IMR-90 (cell line): ENCODE measurements around the gene FAM204A. TPM values are rescaled to one million over a fixed set of nuclear protein-coding genes. Genes with fewer than 3 reads are reported as not detected.

Experiments
- ATAC-seq: fragments of 200-7000 bp; cut with Tn5 transposase; 2 replicates; pipeline ENCODE4 v1.9.1; 2020; ENCODE audit warnings: low read depth, mild to moderate bottlenecking, moderate library complexity
- BruUV-seq: library from RNA; stranded (reverse); fragments of 400-500 nt; replicated peaks from 2 replicates; lab custom pipeline; 2021; lab: Mats Ljungman, UMichigan
- CTCF ChIA-PET: fragments of 300-600 bp; formaldehyde crosslinking; extraction: SDS; loops from one replicate; lab custom pipeline; 2021; ENCODE audit warnings: antibody characterized with exemption; lab: Yijun Ruan, JAX
- POLR2A ChIA-PET: fragments of 300-600 bp; sonication (Branson Sonifier 250); formaldehyde crosslinking; loops from one replicate; lab custom pipeline; 2022; ENCODE audit warnings: antibody characterized with exemption; ENCODE audit not compliant: unreplicated experiment; lab: Charles Lee
- DNase-seq: peaks from one replicate; pipeline ENCODE4 v3.0.0; 2013
- H2AFZ ChIP-seq: replicated peaks from 2 replicates; pipeline ENCODE3; 2013; ENCODE audit warnings: low read length, mild to moderate bottlenecking; ENCODE audit not compliant: poor library complexity
- H2AK5ac ChIP-seq: 2 replicates; pipeline ENCODE4 v1.6.1; 2013; ENCODE audit warnings: low read depth, low read length, inconsistent platforms
- H2AK9ac ChIP-seq: replicated peaks from 2 replicates; pipeline ENCODE3; 2013; ENCODE audit warnings: mild to moderate bottlenecking, low read depth, low read length, moderate library complexity; ENCODE audit not compliant: poor library complexity
- H2BK120ac ChIP-seq: 2 replicates; pipeline ENCODE4 v1.6.1; 2013; ENCODE audit warnings: low read depth, low read length, inconsistent platforms
- H2BK15ac ChIP-seq: 3 replicates; pipeline ENCODE4 v1.6.1; 2013; ENCODE audit warnings: low read depth, low read length, inconsistent platforms
- H2BK20ac ChIP-seq: 2 replicates; pipeline ENCODE4 v1.6.1; 2013; ENCODE audit warnings: low read depth, mild to moderate bottlenecking, inconsistent platforms, low read length, moderate library complexity
- H2BK5ac ChIP-seq: 2 replicates; pipeline ENCODE4 v1.6.1; 2013; ENCODE audit warnings: mild to moderate bottlenecking, low read depth, low read length, inconsistent platforms; ENCODE audit not compliant: poor library complexity, severe bottlenecking
- H3K14ac ChIP-seq: replicated peaks from 2 replicates; pipeline ENCODE4 v1.6.1; 2013; ENCODE audit warnings: low read depth, low read length, inconsistent platforms
- H3K18ac ChIP-seq: 2 replicates; pipeline ENCODE4 v1.6.1; 2013; ENCODE audit warnings: low read depth, low read length, control low read depth
- H3K23ac ChIP-seq: 2 replicates; pipeline ENCODE4 v1.6.1; 2013; ENCODE audit warnings: low read depth, low read length, inconsistent platforms
- H3K27ac ChIP-seq: 2 replicates; pipeline ENCODE4 v1.5.1; 2013; ENCODE audit warnings: mild to moderate bottlenecking, control low read depth, low read length; ENCODE audit not compliant: insufficient read depth
- H3K27me3 ChIP-seq: 2 replicates; pipeline ENCODE4 v1.6.1; 2013; ENCODE audit warnings: low read length; ENCODE audit not compliant: control insufficient read depth, insufficient read depth
- H3K36me3 ChIP-seq: 2 replicates; pipeline ENCODE4 v1.6.1; 2013; ENCODE audit warnings: low read length, mixed read lengths; ENCODE audit not compliant: control insufficient read depth, insufficient read depth
- H3K4ac ChIP-seq: 2 replicates; pipeline ENCODE4 v1.6.1; 2013; ENCODE audit warnings: low read depth, low read length, inconsistent platforms
- H3K4me1 ChIP-seq: 2 replicates; pipeline ENCODE4 v1.6.1; 2013; ENCODE audit warnings: low read length, mixed read lengths; ENCODE audit not compliant: control insufficient read depth, insufficient read depth
- H3K4me2 ChIP-seq: 2 replicates; pipeline ENCODE4 v1.6.1; 2013; ENCODE audit warnings: low read depth, mild to moderate bottlenecking, control low read depth, low read length, moderate library complexity
- H3K4me3 ChIP-seq: 2 replicates; pipeline ENCODE4 v1.5.1; 2013; ENCODE audit warnings: low read depth, mild to moderate bottlenecking, control low read depth, low read length, moderate library complexity; ENCODE audit not compliant: insufficient read depth
- H3K56ac ChIP-seq: 2 replicates; pipeline ENCODE4 v1.6.1; 2013; ENCODE audit warnings: low read length, inconsistent platforms; ENCODE audit not compliant: insufficient read depth; ENCODE audit errors: extremely low read depth
- H3K79me1 ChIP-seq, 2 experiments: 2 replicates each; pipeline ENCODE4 v1.6.1; 2013; ENCODE audit warnings: low read length in 2 of 2, inconsistent platforms in 1 of 2, low read depth in 1 of 2
- H3K9ac ChIP-seq: 2 replicates; pipeline ENCODE4 v1.6.1; 2013; ENCODE audit warnings: low read depth, low read length, control low read depth
- H3K9me1 ChIP-seq: 2 replicates; pipeline ENCODE4 v1.6.1; 2013; ENCODE audit warnings: low read length, inconsistent platforms; ENCODE audit not compliant: insufficient read depth
- H3K9me3 ChIP-seq: 2 replicates; pipeline ENCODE4 v1.6.1; 2013; ENCODE audit warnings: low read length; ENCODE audit not compliant: control insufficient read depth, insufficient read depth
- H4K20me1 ChIP-seq: 2 replicates; pipeline ENCODE4 v1.6.1; 2013; ENCODE audit warnings: low read length, inconsistent platforms; ENCODE audit not compliant: insufficient read depth
- H4K5ac ChIP-seq: 2 replicates; pipeline ENCODE4 v1.6.1; 2013; ENCODE audit warnings: mild to moderate bottlenecking, low read depth, low read length, control low read depth
- H4K8ac ChIP-seq, 2 experiments: 2 replicates each; pipeline ENCODE4 v1.6.1; 2013; ENCODE audit warnings: low read depth in 2 of 2, low read length in 2 of 2, control low read depth in 1 of 2, inconsistent platforms in 1 of 2
- H4K91ac ChIP-seq: 2 replicates; pipeline ENCODE4 v1.6.1; 2013; ENCODE audit warnings: low read depth, low read length, inconsistent platforms; ENCODE audit not compliant: insufficient read depth
- BHLHE40 ChIP-seq: fragments of 150-350 bp; IDR thresholded peaks from 2 replicates; pipeline ENCODE4 v1.6.1; 2016; ENCODE audit warnings: mild to moderate bottlenecking, low read depth, low read length
- CEBPB ChIP-seq: IDR thresholded peaks from 2 replicates; pipeline ENCODE4 v1.6.1; 2012; ENCODE audit warnings: low read depth, low read length, improper control_type of control experiment
- CHD1 ChIP-seq: IDR thresholded peaks from 2 replicates; pipeline ENCODE4 v1.6.1; 2012; ENCODE audit warnings: low read depth, low read length, improper control_type of control experiment
- MAFK ChIP-seq: IDR thresholded peaks from 2 replicates; pipeline ENCODE4 v1.6.1; 2012; ENCODE audit warnings: low read depth, low read length, improper control_type of control experiment
- RFX5 ChIP-seq: IDR thresholded peaks from 2 replicates; pipeline ENCODE4 v1.8.0; 2012; ENCODE audit warnings: low read depth, mild to moderate bottlenecking, low read length, moderate library complexity
- SMC3 ChIP-seq: fragments of 150-350 bp; IDR thresholded peaks from 2 replicates; pipeline ENCODE4 v1.6.1; 2016; ENCODE audit warnings: low read depth, mild to moderate bottlenecking, antibody characterized with exemption, low read length, moderate library complexity
- WGBS, 2 experiments: methylation state at CpG; one replicate each; pipeline versions ENCODE4 v1.1.5 to v1.1.7; 2013; ENCODE audit warnings: missing lambda C conversion rate in 2 of 2; ENCODE audit not compliant: insufficient read length in 1 of 2; ENCODE audit errors: extremely low coverage in 2 of 2; 5-methylcytosine and 5-hydroxymethylcytosine counted together
- dilution Hi-C: fragments of 300-500 bp; cut with HindIII; formaldehyde crosslinking; loops from one replicate; pipeline ENCODE4 v1.14.3; 2018; ENCODE audit warnings: low sequenced_read_pairs; ENCODE audit not compliant: unreplicated experiment
- in situ Hi-C: fragments of 300-500 bp; cut with MboI; formaldehyde crosslinking; loops from 3 replicates; pipeline ENCODE4 v1.14.3; 2019; ENCODE audit warnings: low sequenced_read_pairs, inconsistent platforms, mixed read lengths
- intact Hi-C: fragments of 100-400 bp; cut with micrococcal nuclease; formaldehyde crosslinking; loops from 2 replicates; pipeline ENCODE4 v1.10.0; 2022
- polyA plus RNA-seq, 3 experiments: library from polyadenylated mRNA; depleted of rRNA; stranded (reverse); fragments of >200 nt; gene quantifications; 2 replicates each; pipeline ENCODE4 v1.2.3, GENCODE V29; 2012; ENCODE audit warnings: low replicate concordance in 1 of 3
- total RNA-seq: library from RNA; depleted of rRNA; stranded (reverse); fragments of >200 nt; gene quantifications from 2 replicates; pipeline ENCODE4 v1.2.3, GENCODE V29; 2012
- TF ChIP-seq, protein P1 (sequence below): fragments of 150-350 bp; IDR thresholded peaks from 2 replicates; pipeline ENCODE4 v1.6.1; 2017; ENCODE audit warnings: mild to moderate bottlenecking, antibody characterized with exemption, low read length, low read depth
- TF ChIP-seq, protein P2 (sequence below): fragments of 150-350 bp; IDR thresholded peaks from 2 replicates; pipeline ENCODE4 v1.6.1; 2016; ENCODE audit warnings: low read depth, mild to moderate bottlenecking, low read length, moderate library complexity, borderline replicate concordance

FAM204A gene
- total and polyA plus RNA-seq, 2 of the 4 experiments (the other 2 are of a cell fraction) = 23.6 to 54.3 TPM

DNA sequence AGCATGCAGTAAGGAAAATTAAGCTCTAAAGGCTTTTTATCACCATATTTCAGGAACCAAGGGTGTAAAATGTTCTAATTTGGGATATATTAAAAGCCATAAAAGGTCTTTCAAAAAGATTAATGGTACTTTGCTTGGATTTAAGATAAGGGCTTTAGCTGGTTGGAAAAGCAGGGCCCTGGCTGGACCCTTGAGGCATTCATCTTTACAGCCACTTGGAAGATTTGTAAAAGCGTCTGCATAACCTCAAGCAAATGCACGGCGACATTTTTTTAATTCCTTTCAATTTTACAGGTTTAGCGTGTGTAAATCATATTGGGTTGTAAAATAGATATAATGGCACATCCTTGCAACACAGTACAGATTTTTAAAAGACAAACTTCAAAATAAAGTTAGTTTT lies 27.2 kb downstream of the FAM204A start:
- H2BK120ac ChIP-seq = no peak overlapping the region
- H3K9me1 ChIP-seq = no peaks in the 10 kb centered on the region
- no TSS peak for BruUV-seq
- H3K56ac ChIP-seq = no peak overlapping the region
- dilution Hi-C loops (no loop called here), intact Hi-C loops (loop anchor here (10.0 kb wide), 1 partner anchor 380 kb away; no protein-coding TSS in a partner anchor), in situ Hi-C loops (no loop called here)
- ATAC-seq = no peak
- H3K9me3 ChIP-seq = no peaks in the 10 kb centered on the region
- no peak overlapping the region for H3K9ac ChIP-seq
- H2BK20ac ChIP-seq = no peak overlapping the region
- ChIA-PET CTCF (interaction anchor here (0.6 kb wide), 1 partner anchor 799 kb away, joined by 3 read pairs; no protein-coding TSS in a partner anchor), POLR2A (no interaction called here)
- WGBS, 2 experiments = no CpG with 5 or more reads among the region's 4 CpGs
- peaks cover 0 to 3% of the 10 kb centered on the region in 2 experiments; a peak in 1 of 4 replicates for H3K79me1 ChIP-seq
- no peak overlapping the region for H3K23ac ChIP-seq
- no peak for TF ChIP-seq CHD1
- TF ChIP-seq RFX5 = no peak
- TF ChIP-seq, protein P1, sequence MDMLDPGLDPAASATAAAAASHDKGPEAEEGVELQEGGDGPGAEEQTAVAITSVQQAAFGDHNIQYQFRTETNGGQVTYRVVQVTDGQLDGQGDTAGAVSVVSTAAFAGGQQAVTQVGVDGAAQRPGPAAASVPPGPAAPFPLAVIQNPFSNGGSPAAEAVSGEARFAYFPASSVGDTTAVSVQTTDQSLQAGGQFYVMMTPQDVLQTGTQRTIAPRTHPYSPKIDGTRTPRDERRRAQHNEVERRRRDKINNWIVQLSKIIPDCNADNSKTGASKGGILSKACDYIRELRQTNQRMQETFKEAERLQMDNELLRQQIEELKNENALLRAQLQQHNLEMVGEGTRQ = no peak
- no peak for TF ChIP-seq CEBPB
- TF ChIP-seq MAFK = no peak
- TF ChIP-seq, protein P2, sequence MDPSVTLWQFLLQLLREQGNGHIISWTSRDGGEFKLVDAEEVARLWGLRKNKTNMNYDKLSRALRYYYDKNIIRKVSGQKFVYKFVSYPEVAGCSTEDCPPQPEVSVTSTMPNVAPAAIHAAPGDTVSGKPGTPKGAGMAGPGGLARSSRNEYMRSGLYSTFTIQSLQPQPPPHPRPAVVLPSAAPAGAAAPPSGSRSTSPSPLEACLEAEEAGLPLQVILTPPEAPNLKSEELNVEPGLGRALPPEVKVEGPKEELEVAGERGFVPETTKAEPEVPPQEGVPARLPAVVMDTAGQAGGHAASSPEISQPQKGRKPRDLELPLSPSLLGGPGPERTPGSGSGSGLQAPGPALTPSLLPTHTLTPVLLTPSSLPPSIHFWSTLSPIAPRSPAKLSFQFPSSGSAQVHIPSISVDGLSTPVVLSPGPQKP = no peak
- TF ChIP-seq SMC3 = no peak
- TF ChIP-seq BHLHE40 = no peak
- H2AK5ac ChIP-seq = no peak overlapping the region
- H3K27ac ChIP-seq = no peak overlapping the region
- H2AFZ ChIP-seq = no peak overlapping the region
- no peaks in the 10 kb centered on the region for H3K27me3 ChIP-seq
- no peak for DNase-seq
- H4K5ac ChIP-seq = no peak overlapping the region
- H3K4me2 ChIP-seq = no peak overlapping the region
- peaks cover 7% of the 10 kb centered on the region for H3K4me1 ChIP-seq
- H3K4me3 ChIP-seq = no peak overlapping the region
- H4K91ac ChIP-seq = no peak overlapping the region
- no peak overlapping the region for H2BK5ac ChIP-seq
- no peak overlapping the region for H3K14ac ChIP-seq
- no peak overlapping the region for H3K4ac ChIP-seq
- H2BK15ac ChIP-seq = no peak overlapping the region
- no peak overlapping the region for H2AK9ac ChIP-seq
- H3K36me3 ChIP-seq = no peaks in the 10 kb centered on the region; the same call in 1 of the 2 replicates
- no peak overlapping the region for H3K18ac ChIP-seq
- H4K20me1 ChIP-seq = no peaks in the 10 kb centered on the region
- H4K8ac ChIP-seq = no peak overlapping the region
